Upper lobe of left lung (tissue), 6 donors: ENCODE results near the gene OR6C3. TPM values are rescaled to one million over a fixed set of nuclear protein-coding genes. Genes with fewer than 3 reads are reported as not detected.

Experiments used
- ATAC-seq, 2 donors: fragments of 200-7000 bp; cut with Tn5 transposase; one replicate each; pipeline ENCODE4 v1.9.1; 2022; ENCODE audit warnings: mild to moderate bottlenecking in 2 of 2, moderate library complexity in 2 of 2; ENCODE audit not compliant: low FRiP score in 2 of 2
- DNase-seq, 2 donors: peaks; one replicate each; pipeline ENCODE4 v3.0.0-alpha.2; 2019 to 2020
- H3K27ac ChIP-seq, 4 donors: fragments of 200-600 bp; sonication (generic); one replicate each; pipeline ENCODE4 v1.5.1; 2016 to 2019
- H3K27me3 ChIP-seq, 4 donors: fragments of 200-600 bp; sonication (generic); one replicate each; pipeline ENCODE4 v1.5.1; 2017 to 2019
- H3K36me3 ChIP-seq, 4 donors: fragments of 200-600 bp; sonication (generic); one replicate each; pipeline ENCODE4 v1.5.1; 2016 to 2019
- H3K4me1 ChIP-seq, 4 donors: fragments of 200-600 bp; sonication (generic); one replicate each; pipeline ENCODE4 v1.5.1; 2018 to 2019
- H3K4me3 ChIP-seq, 4 donors: fragments of 200-600 bp; sonication (generic); one replicate each; pipeline ENCODE4 v1.5.1; 2017 to 2019; ENCODE audit warnings: mild to moderate bottlenecking in 2 of 4, moderate library complexity in 1 of 4
- H3K9me3 ChIP-seq, 4 donors: fragments of 200-600 bp; sonication (generic); one replicate each; pipeline ENCODE4 v1.5.1; 2018 to 2019
- CTCF ChIP-seq, 6 experiments: fragments of 450-650 bp in 4 of 6; fragments of 200-600 bp in 2 of 6; sonication (generic) in 2 of 6; IDR thresholded peaks; one replicate each; pipeline ENCODE4 v1.5.1; 2016 to 2019; ENCODE audit warnings: antibody characterized with exemption in 6 of 6
- EP300 ChIP-seq, 4 donors: sonication (generic); formaldehyde crosslinking; IDR thresholded peaks; one replicate each; pipeline ENCODE4 v1.5.1; 2017; ENCODE audit warnings: antibody characterized with exemption in 4 of 4, control low read depth in 2 of 4
- POLR2A ChIP-seq, 4 donors: fragments of 450-650 bp; IDR thresholded peaks; one replicate each; pipeline ENCODE4 v1.5.1; 2016 to 2017; ENCODE audit warnings: antibody characterized with exemption in 4 of 4, mild to moderate bottlenecking in 2 of 4
- POLR2AphosphoS5 ChIP-seq, 2 donors: sonication (generic); formaldehyde crosslinking; IDR thresholded peaks; one replicate each; pipeline ENCODE4 v1.5.1; 2017; ENCODE audit warnings: antibody characterized with exemption in 2 of 2
- WGBS, 2 donors: methylation state at CpG; one replicate each; pipeline ENCODE4 v1.1.5; 2017 to 2018; 5-methylcytosine and 5-hydroxymethylcytosine counted together
- total RNA-seq, 6 donors: library from RNA; depleted of rRNA in 4 of 6; stranded (reverse); fragments of >200 nt in 4 of 6; gene quantifications; one replicate each; pipeline versions ENCODE4 v1.1.0 to v1.2.1, GENCODE V29; 2016 to 2021
- donor health status: DM: no; HTN: no; CAD: no; lungs with moderate emphysema.
- donor health status: DM: no; HTN: yes; CAD: no; lungs with severe emphysema.

The OR6C3 gene
- total RNA-seq, 6 donors from 2014 or later: not detected

DNA sequence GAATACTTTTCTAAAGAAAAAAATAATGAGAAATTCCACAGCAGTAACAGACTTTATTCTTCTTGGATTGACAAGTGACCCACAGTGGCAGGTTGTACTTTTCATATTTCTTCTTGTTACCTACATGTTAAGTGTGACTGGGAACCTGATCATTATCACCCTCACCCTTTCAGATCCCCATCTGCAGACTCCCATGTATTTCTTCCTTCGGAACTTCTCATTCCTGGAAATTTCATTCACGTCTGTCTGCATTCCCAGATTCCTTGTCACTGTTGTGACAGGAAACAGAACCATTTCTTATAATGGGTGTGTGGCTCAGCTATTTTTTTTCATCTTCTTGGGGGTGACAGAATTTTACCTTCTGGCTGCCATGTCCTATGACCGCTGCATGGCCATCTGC lies 34.5 kb downstream of the OR6C3 start:
- H3K27ac ChIP-seq: no peak overlapping the region
- no peaks in the 10 kb centered on the region for H3K4me1 ChIP-seq
- WGBS, 2 donors: 75 to 86% methylated on average over 3 of the region's 3 CpGs
- ATAC-seq: no peak
- H3K27me3 ChIP-seq: no peaks in the 10 kb centered on the region
- no peak for DNase-seq
- H3K36me3 ChIP-seq: no peaks in the 10 kb centered on the region
- H3K9me3 ChIP-seq: no peaks in the 10 kb centered on the region
- no peak overlapping the region for H3K4me3 ChIP-seq
- TF ChIP-seq POLR2A (IDR thresholded peaks at IDR 0.05): no peak
- no peak for TF ChIP-seq POLR2AphosphoS5 (IDR thresholded peaks at IDR 0.05)
- no peak for TF ChIP-seq EP300 (IDR thresholded peaks at IDR 0.05)
- no peak for TF ChIP-seq CTCF (IDR thresholded peaks at IDR 0.05)

DNA sequence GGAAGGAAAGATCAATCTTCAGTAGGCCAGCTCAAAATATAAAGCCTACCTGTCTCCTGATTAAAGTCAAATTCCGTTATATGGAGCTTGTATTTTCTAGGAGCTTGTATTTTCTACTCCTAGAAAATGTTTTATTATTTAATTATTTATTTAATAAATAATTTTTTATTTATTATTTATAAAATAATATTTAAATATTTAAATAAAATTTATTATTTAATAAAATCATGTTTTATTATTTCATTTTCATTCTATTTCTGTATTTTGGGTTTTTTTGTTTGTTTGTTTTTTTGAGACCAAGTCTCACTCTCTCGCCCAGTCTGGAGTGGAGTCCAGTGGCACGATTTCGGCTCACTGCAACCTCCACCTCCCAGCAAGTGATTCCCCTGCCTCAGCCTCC lies 42.0 kb downstream of the OR6C3 start:
- WGBS, 2 donors: 68 to 72% methylated on average over 4 of the region's 4 CpGs
- TF ChIP-seq EP300 (IDR thresholded peaks at IDR 0.05): no peak
- TF ChIP-seq POLR2AphosphoS5 (IDR thresholded peaks at IDR 0.05): no peak
- no peak for TF ChIP-seq CTCF (IDR thresholded peaks at IDR 0.05)
- TF ChIP-seq POLR2A (IDR thresholded peaks at IDR 0.05): no peak
- Histone ChIP-seq H3K4me3 (no peak overlapping the region), H3K27me3 (no peaks in the 10 kb centered on the region), H3K9me3 (no peaks in the 10 kb centered on the region), H3K27ac (no peak overlapping the region), H3K4me1 (no peaks in the 10 kb centered on the region), H3K36me3 (no peaks in the 10 kb centered on the region)
- DNase-seq (no peak), ATAC-seq (no peak)

Other genes starting within 250 kb of the OR6C3 start
- not detected for gene OR9K2, start 204.3 kb upstream of the OR6C3 start, total RNA-seq
- not detected for gene OR10A7, start 109.7 kb upstream of the OR6C3 start, total RNA-seq
- not detected for gene OR6C74, start 86.1 kb upstream of the OR6C3 start, total RNA-seq
- not detected for gene OR6C6, start 34.2 kb upstream of the OR6C3 start, total RNA-seq
- gene OR6C1, start 16.4 kb upstream of the OR6C3 start, total RNA-seq: not detected
- not detected for gene OR6C75, start 32.2 kb downstream of the OR6C3 start, total RNA-seq
- gene OR6C65, start 69.8 kb downstream of the OR6C3 start, total RNA-seq: not detected
- not detected for gene OR6C76, start 95.5 kb downstream of the OR6C3 start, total RNA-seq
- 1 to 10 TPM in 1 of 6 donors, not detected in 5; 2.1 TPM for gene OR6C2, start 113.3 kb downstream of the OR6C3 start, total RNA-seq
- gene OR6C70, start 139.4 kb downstream of the OR6C3 start, total RNA-seq: not detected
- gene OR6C68, start 161.6 kb downstream of the OR6C3 start, total RNA-seq: not detected
- gene OR6C4, start 218.9 kb downstream of the OR6C3 start, total RNA-seq: not detected
- gene OR2AP1, start 241.7 kb downstream of the OR6C3 start, total RNA-seq: not detected